Thoracic aorta (tissue), 2 donors: ENCODE results near the gene TTC9C. TPM values are rescaled to one million over a fixed set of nuclear protein-coding genes. Genes with fewer than 3 reads are reported as not detected.
"Not testable (repeated sequence)": the region's sequence is repeated elsewhere in the genome, so short reads cannot be mapped to it uniquely, and the experiment has no call there.

ENCODE experiments used
- ATAC-seq: fragments of 150-250 bp; one replicate; pipeline ENCODE4 v1.8.0; 2017; ENCODE audit warnings: low read depth; ENCODE audit not compliant: insufficient number of reproducible peaks, low FRiP score
- DNase-seq: peaks from one replicate; pipeline ENCODE4 v3.0.0-alpha.2; 2020; ENCODE audit warnings: low spot score
- H3K27ac ChIP-seq, 2 donors: fragments of 200-600 bp; sonication (generic); 1 replicate in 1 of 2; 2 replicates in 1 of 2; pipeline ENCODE4 v1.5.1; 2016; ENCODE audit warnings: mild to moderate bottlenecking in 2 of 2, moderate library complexity in 2 of 2
- H3K27me3 ChIP-seq: fragments of 200-600 bp; sonication (generic); replicated peaks from 2 replicates; pipeline ENCODE4 v1.6.0; 2016; ENCODE audit warnings: mild to moderate bottlenecking; ENCODE audit not compliant: insufficient read depth
- H3K36me3 ChIP-seq: fragments of 200-600 bp; sonication (generic); one replicate; pipeline ENCODE4 v1.5.1; 2016
- H3K4me1 ChIP-seq, 2 donors: fragments of 200-600 bp; sonication (generic); 1 replicate in 1 of 2; 2 replicates in 1 of 2; pipeline versions ENCODE4 v1.5.1 to v1.6.0; 2016; ENCODE audit warnings: low read depth in 2 of 2, mild to moderate bottlenecking in 1 of 2; ENCODE audit not compliant: control insufficient read depth in 1 of 2
- H3K4me3 ChIP-seq: fragments of 200-600 bp; sonication (generic); 2 replicates; pipeline ENCODE4 v1.5.1; 2016; ENCODE audit warnings: mild to moderate bottlenecking
- H3K9me3 ChIP-seq: fragments of 200-600 bp; sonication (generic); 2 replicates; pipeline ENCODE4 v1.5.1; 2016
- CTCF ChIP-seq: fragments of 200-600 bp; sonication (generic); IDR thresholded peaks from one replicate; pipeline ENCODE4 v1.5.1; 2019; ENCODE audit warnings: antibody characterized with exemption
- total RNA-seq, 2 donors: library from RNA; depleted of rRNA; stranded (reverse); fragments of >200 nt; gene quantifications; one replicate each; pipeline versions ENCODE4 v1.1.0 to v1.2.3, GENCODE V29; 2016

TTC9C gene
- total RNA-seq, 2 donors from 2014 or later: 9.1 to 14.5 TPM

DNA sequence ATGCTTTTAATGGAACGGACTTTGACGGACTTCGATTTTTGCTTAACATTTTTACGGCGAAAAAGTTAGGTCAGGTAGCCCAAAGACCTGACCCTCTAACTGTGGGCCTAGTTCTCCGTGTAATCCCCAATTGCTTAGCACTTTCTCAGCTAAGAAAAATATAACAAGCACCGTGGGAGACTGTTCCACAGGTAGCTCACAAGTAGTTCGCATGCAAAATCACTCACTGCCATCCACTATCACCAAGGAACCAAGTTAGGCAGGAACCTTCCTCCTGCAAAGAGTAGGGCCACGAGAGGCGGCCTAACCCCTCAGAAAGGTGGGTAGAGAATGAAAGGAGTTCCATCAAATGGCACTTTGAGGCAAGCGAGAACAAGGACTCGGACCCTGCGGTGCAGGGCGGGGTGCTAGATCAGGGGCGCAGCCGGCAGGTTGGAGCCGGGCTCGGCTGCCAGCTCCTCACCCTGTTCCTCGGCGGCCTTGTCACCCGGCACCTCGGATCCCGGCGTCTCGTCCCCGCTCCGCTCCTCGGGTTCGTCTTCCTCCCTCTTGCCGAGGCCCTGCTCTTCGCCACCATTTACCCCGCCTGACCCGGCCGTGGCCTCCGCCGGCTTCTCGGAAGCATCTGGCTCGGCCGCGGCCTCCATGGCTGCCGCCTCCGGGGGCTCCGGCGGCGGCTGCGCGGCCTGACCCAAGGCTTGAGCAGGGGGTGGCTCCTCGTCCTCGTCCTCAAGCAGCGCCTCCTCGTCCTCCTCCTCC, 2.0 kb upstream of the TTC9C start:
- H3K27ac ChIP-seq: peak overlapping the region; percentile 94 to 95
- no peaks in the 10 kb centered on the region for H3K27me3 ChIP-seq
- no peak for DNase-seq
- H3K4me3 ChIP-seq: peak overlapping the region; percentile 97
- peaks cover 29 to 47% of the 10 kb centered on the region in 2 donors for H3K4me1 ChIP-seq
- peaks cover 32% of the 10 kb centered on the region for H3K36me3 ChIP-seq
- no peak for ATAC-seq
- TF ChIP-seq CTCF: no peak
- no peaks in the 10 kb centered on the region for H3K9me3 ChIP-seq

GRCh38 chr11:62726915-62727164, 1.4 kb upstream of the TTC9C start:
- no peak for TF ChIP-seq CTCF
- H3K4me1 ChIP-seq: peaks cover 29 to 52% of the 10 kb centered on the region in 2 donors
- H3K27me3 ChIP-seq: no peaks in the 10 kb centered on the region
- H3K36me3 ChIP-seq: peaks cover 27% of the 10 kb centered on the region
- DNase-seq: no peak
- H3K4me3 ChIP-seq: peak overlapping the region; percentile 97
- H3K27ac ChIP-seq: peak overlapping the region; percentile 94 to 95
- no peaks in the 10 kb centered on the region for H3K9me3 ChIP-seq
- no peak for ATAC-seq

- peak; percentile 90 for DNase-seq
- no peak for TF ChIP-seq CTCF
- Histone ChIP-seq H3K27me3 (no peaks in the 10 kb centered on the region), H3K4me3 (peak within 1 kb of the TSS; percentile 97), H3K36me3 (peaks cover 26% of the 10 kb centered on the region), H3K9me3 (no peaks in the 10 kb centered on the region), H3K4me1 (peaks cover 29 to 53% of the 10 kb centered on the region in 2 donors), H3K27ac (peak within 1 kb of the TSS; percentile 94 to 95)
- peak; percentile 90 for ATAC-seq
These were observed 968 bp upstream of the TTC9C start, which contains the start of gene HNRNPUL2 for GRCh38 chr11:62727165-62727871. Gene HNRNPUL2, minus strand, starts transcription at chr11:62727457. Its CDS starts 301 bp downstream, at chr11:62727156.

DNA sequence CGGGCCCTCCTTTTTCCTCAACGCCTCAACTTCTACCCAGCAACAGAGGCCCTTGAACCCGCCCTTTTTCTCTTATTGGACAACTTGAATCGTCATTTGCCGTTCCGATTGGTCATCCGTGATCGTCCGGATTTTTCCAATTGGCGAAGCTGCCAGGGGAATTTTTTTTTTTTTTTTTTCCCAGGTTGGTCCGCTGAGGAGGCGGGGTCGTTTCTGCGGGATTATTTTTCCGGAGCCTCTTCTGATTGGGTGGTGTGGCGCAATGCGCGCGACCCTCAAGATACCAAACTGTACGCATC, 465 bp upstream of the TTC9C start:
- TF ChIP-seq CTCF: no peak
- Histone ChIP-seq H3K27ac (peak overlapping the region; percentile 94 to 95), H3K36me3 (peaks cover 22% of the 10 kb centered on the region), H3K4me1 (peaks cover 29 to 53% of the 10 kb centered on the region in 2 donors), H3K27me3 (no peaks in the 10 kb centered on the region), H3K9me3 (no peaks in the 10 kb centered on the region), H3K4me3 (peak overlapping the region; percentile 97)
- ATAC-seq (peak; percentile 91), DNase-seq (peak; percentile 78)

- Histone ChIP-seq H3K4me3 (peak overlapping the region; percentile 97), H3K36me3 (peaks cover 10% of the 10 kb centered on the region), H3K27ac (peak overlapping the region in 1 of 2 donors; percentile 10), H3K4me1 (peaks cover 19 to 37% of the 10 kb centered on the region in 2 donors)
- H3K9me3 ChIP-seq, ATAC-seq, DNase-seq, H3K27me3 ChIP-seq: not testable (repeated sequence)
These were observed 1.8 kb downstream of the TTC9C start for GRCh38 chr11:62730076-62730475.
